Parathyroid adenoma (tissue), 2 donors: ENCODE data around the gene SPATS2.
A peak's percentile ranks its signal among the peaks of the same experiment; 100 is the strongest.

Experiments used
- H2AFZ ChIP-seq: fragments of 300-600 bp; sonication (generic); one replicate; pipeline ENCODE4 v1.7.0; 2017; ENCODE audit warnings: antibody characterized with exemption, mild to moderate bottlenecking
- H3K27ac ChIP-seq: fragments of 300-600 bp; sonication (generic); one replicate; pipeline ENCODE4 v1.7.0; 2017
- H3K27me3 ChIP-seq: fragments of 300-600 bp; sonication (generic); one replicate; pipeline ENCODE4 v1.7.0; 2017; ENCODE audit warnings: low read length; ENCODE audit not compliant: control insufficient read depth, insufficient read depth
- H3K36me3 ChIP-seq: fragments of 300-600 bp; sonication (generic); one replicate; pipeline ENCODE4 v1.7.0; 2017; ENCODE audit warnings: low read length; ENCODE audit not compliant: control insufficient read depth, insufficient read depth
- H3K4me1 ChIP-seq: fragments of 300-600 bp; sonication (generic); one replicate; pipeline ENCODE4 v1.7.0; 2017; ENCODE audit warnings: control low read depth
- H3K4me2 ChIP-seq: fragments of 300-600 bp; sonication (generic); one replicate; pipeline ENCODE4 v1.7.0; 2017; ENCODE audit warnings: low read length
- H3K4me3 ChIP-seq: fragments of 300-600 bp; sonication (generic); one replicate; pipeline ENCODE4 v1.7.0; 2017; ENCODE audit warnings: low read depth, low read length
- H3K79me2 ChIP-seq: fragments of 300-600 bp; sonication (generic); one replicate; pipeline ENCODE4 v1.7.0; 2017; ENCODE audit warnings: control low read depth
- H3K9ac ChIP-seq: fragments of 300-600 bp; sonication (generic); one replicate; pipeline ENCODE4 v1.7.0; 2017; ENCODE audit warnings: mild to moderate bottlenecking
- H3K9me3 ChIP-seq: fragments of 300-600 bp; sonication (generic); one replicate; pipeline ENCODE4 v1.7.0; 2017; ENCODE audit warnings: low read length; ENCODE audit not compliant: control insufficient read depth
- TF ChIP-seq, protein P1 (sequence below): fragments of 300-600 bp; sonication (generic); IDR thresholded peaks from one replicate; pipeline ENCODE4 v1.7.0; 2017; ENCODE audit warnings: antibody characterized with exemption, mild to moderate bottlenecking
- donor health status: primary hyperparathyroidism.

Gene SPATS2

DNA sequence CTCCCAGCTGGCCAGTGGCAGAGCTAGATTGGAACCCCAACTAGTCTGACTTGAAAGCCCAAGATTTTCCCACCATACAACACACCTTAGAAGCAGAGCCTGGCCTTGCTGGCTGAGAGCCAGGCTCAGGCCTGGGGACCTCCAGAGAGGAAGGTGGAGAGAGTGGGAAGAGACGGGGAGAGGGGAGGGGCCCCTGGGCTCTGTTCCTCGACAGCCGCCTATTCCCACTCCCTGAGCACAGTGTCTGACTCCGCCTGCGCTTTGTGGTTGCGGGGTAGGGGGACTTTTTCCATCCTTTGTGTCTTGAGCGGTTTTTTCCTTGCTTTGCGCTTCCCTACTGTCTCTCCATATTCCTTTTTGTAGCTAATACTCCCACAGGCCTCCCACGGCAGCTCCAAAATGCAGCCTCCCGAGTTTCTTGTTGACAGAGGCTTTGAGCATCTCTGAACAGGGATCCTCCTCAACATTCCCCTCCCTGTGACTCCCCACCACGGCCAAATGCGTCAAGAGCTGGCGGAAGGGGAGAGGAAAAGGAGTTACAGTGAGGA lies 167.5 kb downstream of the SPATS2 start:
- H3K4me1 ChIP-seq = no peaks in the 10 kb centered on the region
- H3K9me3 ChIP-seq = no peaks in the 10 kb centered on the region
- H3K4me2 ChIP-seq = no peak overlapping the region
- H3K79me2 ChIP-seq = no peaks in the 10 kb centered on the region
- TF ChIP-seq, protein P1, sequence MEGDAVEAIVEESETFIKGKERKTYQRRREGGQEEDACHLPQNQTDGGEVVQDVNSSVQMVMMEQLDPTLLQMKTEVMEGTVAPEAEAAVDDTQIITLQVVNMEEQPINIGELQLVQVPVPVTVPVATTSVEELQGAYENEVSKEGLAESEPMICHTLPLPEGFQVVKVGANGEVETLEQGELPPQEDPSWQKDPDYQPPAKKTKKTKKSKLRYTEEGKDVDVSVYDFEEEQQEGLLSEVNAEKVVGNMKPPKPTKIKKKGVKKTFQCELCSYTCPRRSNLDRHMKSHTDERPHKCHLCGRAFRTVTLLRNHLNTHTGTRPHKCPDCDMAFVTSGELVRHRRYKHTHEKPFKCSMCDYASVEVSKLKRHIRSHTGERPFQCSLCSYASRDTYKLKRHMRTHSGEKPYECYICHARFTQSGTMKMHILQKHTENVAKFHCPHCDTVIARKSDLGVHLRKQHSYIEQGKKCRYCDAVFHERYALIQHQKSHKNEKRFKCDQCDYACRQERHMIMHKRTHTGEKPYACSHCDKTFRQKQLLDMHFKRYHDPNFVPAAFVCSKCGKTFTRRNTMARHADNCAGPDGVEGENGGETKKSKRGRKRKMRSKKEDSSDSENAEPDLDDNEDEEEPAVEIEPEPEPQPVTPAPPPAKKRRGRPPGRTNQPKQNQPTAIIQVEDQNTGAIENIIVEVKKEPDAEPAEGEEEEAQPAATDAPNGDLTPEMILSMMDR = no peak
- H3K36me3 ChIP-seq = no peaks in the 10 kb centered on the region
- no peak overlapping the region for H2AFZ ChIP-seq
- no peak overlapping the region for H3K27ac ChIP-seq
- no peak overlapping the region for H3K9ac ChIP-seq
- no peak overlapping the region for H3K4me3 ChIP-seq
- H3K27me3 ChIP-seq = no peaks in the 10 kb centered on the region

DNA sequence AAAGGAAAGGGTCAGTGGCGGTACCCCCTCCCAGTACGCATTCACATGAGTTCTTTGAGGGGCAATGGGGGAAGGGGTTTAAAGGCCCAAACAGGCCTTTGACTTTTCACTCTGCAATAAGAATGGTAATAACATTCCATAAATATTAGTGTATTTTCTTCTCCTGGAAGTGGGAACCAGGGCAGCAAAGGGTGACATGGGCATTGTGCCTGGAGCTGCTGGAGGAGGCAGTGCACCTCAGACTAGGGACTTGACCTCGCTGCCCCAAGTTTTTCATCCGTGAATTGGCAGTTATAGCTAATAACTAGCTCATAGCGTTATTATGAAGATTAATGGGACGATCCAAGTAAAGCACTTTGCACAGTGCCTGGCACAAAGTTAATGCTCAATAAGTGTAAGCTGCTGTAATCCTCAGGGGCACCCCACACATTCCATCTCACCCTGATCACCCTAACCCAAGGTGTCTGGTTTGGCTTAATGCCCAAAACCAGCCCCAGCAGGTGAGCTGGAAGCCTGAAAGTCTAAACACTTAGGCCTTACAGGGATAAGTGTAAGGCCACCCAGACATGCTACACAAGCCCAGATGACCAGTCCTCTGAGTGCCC lies 168.8 kb downstream of the SPATS2 start:
- peaks cover 3% of the 10 kb centered on the region for H3K4me1 ChIP-seq
- H3K27me3 ChIP-seq = no peaks in the 10 kb centered on the region
- no peak overlapping the region for H3K9ac ChIP-seq
- no peaks in the 10 kb centered on the region for H3K79me2 ChIP-seq
- H2AFZ ChIP-seq = no peak overlapping the region
- H3K27ac ChIP-seq = no peak overlapping the region
- H3K9me3 ChIP-seq = no peaks in the 10 kb centered on the region
- TF ChIP-seq, protein P1 = no peak
- no peak overlapping the region for H3K4me2 ChIP-seq
- H3K36me3 ChIP-seq = no peaks in the 10 kb centered on the region
- no peak overlapping the region for H3K4me3 ChIP-seq

DNA sequence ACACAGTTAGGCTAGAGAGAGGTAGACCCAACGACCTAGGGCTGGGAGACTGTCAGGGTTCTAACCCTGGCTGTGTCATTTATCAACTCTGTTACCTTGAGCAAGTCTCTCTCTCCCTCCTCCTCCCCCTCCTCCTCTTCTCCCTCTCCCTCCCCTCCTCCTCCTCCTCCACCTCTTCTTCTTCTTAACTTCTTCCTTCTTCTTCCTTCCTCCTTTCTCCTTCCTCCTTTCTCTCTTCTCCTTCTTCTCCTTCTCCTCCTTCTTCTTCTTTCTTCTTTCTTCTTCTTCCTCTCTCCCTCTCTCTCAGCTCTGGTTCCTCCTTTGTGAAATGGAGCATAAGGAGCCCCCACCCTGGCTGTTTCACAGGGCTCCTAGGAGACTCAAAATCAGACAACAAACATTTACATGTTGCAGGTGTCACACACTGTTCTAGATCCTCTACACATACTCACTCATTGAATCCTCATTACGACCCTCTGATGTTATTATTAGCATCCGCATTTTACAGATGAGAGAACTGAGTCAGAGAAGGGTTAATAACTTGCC lies 169.3 kb downstream of the SPATS2 start:
- H3K27me3 ChIP-seq = no peaks in the 10 kb centered on the region
- H3K4me3 ChIP-seq = no peak overlapping the region
- TF ChIP-seq, protein P1 = no peak
- no peaks in the 10 kb centered on the region for H3K36me3 ChIP-seq
- H3K9me3 ChIP-seq = no peaks in the 10 kb centered on the region
- no peak overlapping the region for H3K27ac ChIP-seq
- no peak overlapping the region for H2AFZ ChIP-seq
- no peaks in the 10 kb centered on the region for H3K79me2 ChIP-seq
- no peak overlapping the region for H3K9ac ChIP-seq
- H3K4me2 ChIP-seq = no peak overlapping the region
- H3K4me1 ChIP-seq = peaks cover 3% of the 10 kb centered on the region

DNA sequence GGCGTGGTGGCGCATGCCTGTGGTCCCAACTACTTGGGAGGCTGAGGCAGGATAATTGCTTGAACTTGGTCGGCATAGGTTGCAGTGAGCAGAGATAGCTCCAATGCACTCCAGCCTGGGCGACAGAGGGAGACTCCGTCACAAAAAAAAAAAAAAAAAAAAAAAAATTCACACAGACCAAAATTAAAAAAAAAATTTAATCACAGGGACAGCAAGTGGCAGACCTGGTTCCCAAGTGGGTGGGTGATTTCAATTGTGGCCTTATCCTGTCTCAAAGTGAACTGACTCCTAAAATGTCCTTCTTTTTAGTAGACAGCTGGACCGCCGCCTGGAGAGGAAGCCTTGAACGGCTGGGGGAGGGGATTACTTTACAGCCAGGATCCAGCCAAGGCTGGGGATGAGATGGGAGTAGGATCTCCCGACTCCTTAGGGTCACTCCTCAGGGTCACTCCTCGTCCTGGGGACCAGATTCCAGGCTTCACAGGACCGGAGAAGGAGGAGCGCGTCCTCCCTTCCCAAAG lies 170.0 kb downstream of the SPATS2 start:
- no peaks in the 10 kb centered on the region for H3K27me3 ChIP-seq
- H3K27ac ChIP-seq = no peak overlapping the region
- H3K9ac ChIP-seq = no peak overlapping the region

More for the DNA sequence above, 170.0 kb downstream of the SPATS2 start:
- H2AFZ ChIP-seq = peak overlapping the region; percentile 88
- H3K9me3 ChIP-seq = no peaks in the 10 kb centered on the region
- no peaks in the 10 kb centered on the region for H3K79me2 ChIP-seq
- peak overlapping the region; percentile 53 for H3K4me3 ChIP-seq
- H3K4me2 ChIP-seq = peak overlapping the region; percentile 74
- H3K4me1 ChIP-seq = peaks cover 3% of the 10 kb centered on the region
- H3K36me3 ChIP-seq = no peaks in the 10 kb centered on the region
- TF ChIP-seq, protein P1 = no peak
